PC-3 (cell line): ENCODE results near the gene SMYD3. TPM values are rescaled to one million over a fixed set of nuclear protein-coding genes. Genes with fewer than 3 reads are reported as not detected.

Experiments
- ATAC-seq: fragments of 200-7000 bp; cut with Tn5 transposase; 2 replicates; pipeline ENCODE4 v1.9.1; 2020; ENCODE audit warnings: mild to moderate bottlenecking, moderate library complexity
- BruUV-seq: library from RNA; stranded (reverse); fragments of 400-500 nt; replicated peaks from 2 replicates; lab custom pipeline; 2021; lab: Mats Ljungman, UMichigan
- CTCF ChIA-PET: fragments of 300-600 bp; sonication (Branson Sonifier 250); formaldehyde crosslinking; loops from one replicate; lab custom pipeline; 2022; ENCODE audit warnings: antibody characterized with exemption; lab: Charles Lee
- POLR2A ChIA-PET: fragments of 300-600 bp; sonication (Branson Sonifier 250); formaldehyde crosslinking; loops from one replicate; lab custom pipeline; 2022; ENCODE audit warnings: antibody characterized with exemption; ENCODE audit not compliant: unreplicated experiment; lab: Charles Lee
- DNase-seq: peaks from one replicate; pipeline ENCODE4 v3.0.0-alpha.2; 2015
- H2AFZ ChIP-seq: fragments of 300-600 bp; sonication (generic); 2 replicates; pipeline ENCODE4 v1.6.0; 2016; ENCODE audit warnings: antibody characterized with exemption, low read length
- H3F3A ChIP-seq: fragments of 300-600 bp; sonication (generic); one replicate; pipeline ENCODE4 v1.6.0; 2017; ENCODE audit warnings: antibody characterized with exemption, low read length, control low read depth, mild to moderate bottlenecking; ENCODE audit not compliant: unreplicated experiment
- H3K27ac ChIP-seq: fragments of 300-600 bp; sonication (generic); 2 replicates; pipeline ENCODE4 v1.5.1; 2016; ENCODE audit warnings: mild to moderate bottlenecking, low read length
- H3K27me3 ChIP-seq: fragments of 300-600 bp; sonication (generic); 2 replicates; pipeline ENCODE4 v1.6.1; 2016; ENCODE audit warnings: low read length, mixed read lengths
- H3K36me3 ChIP-seq: fragments of 300-600 bp; sonication (generic); 2 replicates; pipeline ENCODE4 v1.6.1; 2016; ENCODE audit warnings: low read depth, mixed run types, low read length, mixed read lengths
- H3K4me1 ChIP-seq: fragments of 300-600 bp; sonication (generic); 2 replicates; pipeline ENCODE4 v1.5.1; 2016; ENCODE audit warnings: low read length; ENCODE audit not compliant: insufficient read depth
- H3K4me2 ChIP-seq: fragments of 300-600 bp; sonication (generic); 2 replicates; pipeline ENCODE4 v1.6.0; 2016; ENCODE audit warnings: low read length
- H3K4me3 ChIP-seq: fragments of 300-600 bp; sonication (generic); 2 replicates; pipeline ENCODE4 v1.5.1; 2016; ENCODE audit warnings: mild to moderate bottlenecking, low read length, mixed read lengths
- H3K79me2 ChIP-seq: fragments of 300-600 bp; sonication (generic); 2 replicates; pipeline ENCODE4 v1.6.1; 2017; ENCODE audit warnings: low read length, mixed read lengths
- H3K9ac ChIP-seq: fragments of 300-600 bp; sonication (generic); 2 replicates; pipeline ENCODE4 v1.6.0; 2016; ENCODE audit warnings: mild to moderate bottlenecking, low read length
- H3K9me2 ChIP-seq: fragments of 300-600 bp; sonication (generic); replicated peaks from 2 replicates; pipeline ENCODE4 v1.6.1; 2016; ENCODE audit warnings: mixed run types, low read length, mixed read lengths
- H3K9me3 ChIP-seq: fragments of 300-600 bp; sonication (generic); 2 replicates; pipeline ENCODE4 v1.6.1; 2016; ENCODE audit warnings: low read length, mixed read lengths
- H4K20me1 ChIP-seq: fragments of 300-600 bp; sonication (generic); 2 replicates; pipeline ENCODE4 v1.6.1; 2016; ENCODE audit warnings: low read length, mixed read lengths
- CTCF ChIP-seq: fragments of 300-600 bp; sonication (generic); conservative IDR thresholded peaks from 2 replicates; pipeline ENCODE4 v1.5.1; 2017; ENCODE audit warnings: antibody characterized with exemption, low read depth, mild to moderate bottlenecking, low read length
- EZH2 ChIP-seq: fragments of 300-600 bp; sonication (generic); IDR thresholded peaks from one replicate; pipeline ENCODE4 v1.6.1; 2017; ENCODE audit warnings: antibody characterized with exemption, mild to moderate bottlenecking, low read length; ENCODE audit not compliant: unreplicated experiment
- EZH2phosphoT487 ChIP-seq: fragments of 300-600 bp; sonication (generic); IDR thresholded peaks from 2 replicates; pipeline ENCODE4 v1.6.1; 2018; ENCODE audit warnings: mild to moderate bottlenecking, antibody characterized with exemption, low read length, borderline replicate concordance
- intact Hi-C: fragments of 100-400 bp; cut with micrococcal nuclease; formaldehyde crosslinking; loops from 2 replicates; pipeline ENCODE4 v1.9.0; 2023
- total RNA-seq: library from RNA; depleted of rRNA; stranded (reverse); fragments of >200 nt; gene quantifications from 2 replicates; pipeline ENCODE4 v1.2.3, GENCODE V29; 2014

SMYD3 gene
- total RNA-seq, 1 experiment from 2014 or later: 33.0 TPM

GRCh38 chr1:245788886-245789285 lies 718.2 kb downstream of the SMYD3 start:
- POLR2A ChIA-PET: no interaction called here
- H3K9me2 ChIP-seq: no peaks in the 10 kb centered on the region
- no peak overlapping the region for H3K27ac ChIP-seq
- no peaks in the 10 kb centered on the region for H3K79me2 ChIP-seq
- no peaks in the 10 kb centered on the region for H3K9me3 ChIP-seq
- TF ChIP-seq EZH2 (no peak), CTCF (no peak), EZH2phosphoT487 (no peak)
- H2AFZ ChIP-seq: no peak overlapping the region
- no peaks in the 10 kb centered on the region for H3K36me3 ChIP-seq
- H3K4me3 ChIP-seq: no peak overlapping the region
- BruUV-seq: no TSS peak
- H3K27me3 ChIP-seq: no peaks in the 10 kb centered on the region
- H3F3A ChIP-seq: no peaks in the 10 kb centered on the region
- CTCF ChIA-PET: no interaction called here
- H3K9ac ChIP-seq: no peak overlapping the region
- H3K4me1 ChIP-seq: peaks cover 5% of the 10 kb centered on the region; the same call in 1 of the 2 replicates
- H4K20me1 ChIP-seq: no peaks in the 10 kb centered on the region
- intact Hi-C loops: no loop called here
- ATAC-seq: no peak
- no peak for DNase-seq
- H3K4me2 ChIP-seq: no peak overlapping the region

GRCh38 chr1:245788269-245788668 lies 718.8 kb downstream of the SMYD3 start:
- no peak overlapping the region for H3K9ac ChIP-seq
- peaks cover 5% of the 10 kb centered on the region; the same call in 1 of the 2 replicates for H3K4me1 ChIP-seq
- H3K36me3 ChIP-seq: no peaks in the 10 kb centered on the region
- TF ChIP-seq EZH2phosphoT487: no peak
- TF ChIP-seq EZH2: no peak
- no peak for TF ChIP-seq CTCF
- no TSS peak for BruUV-seq
- no peaks in the 10 kb centered on the region for H4K20me1 ChIP-seq
- ATAC-seq: peak; percentile 65
- no peaks in the 10 kb centered on the region for H3K9me3 ChIP-seq
- H3K79me2 ChIP-seq: no peaks in the 10 kb centered on the region
- intact Hi-C loops: no loop called here
- H3K4me3 ChIP-seq: no peak overlapping the region
- H2AFZ ChIP-seq: no peak overlapping the region
- no peaks in the 10 kb centered on the region for H3K27me3 ChIP-seq
- H3K27ac ChIP-seq: no peak overlapping the region
- ChIA-PET CTCF (no interaction called here), POLR2A (no interaction called here)
- no peak overlapping the region for H3K4me2 ChIP-seq
- DNase-seq: peak; percentile 63
- H3K9me2 ChIP-seq: no peaks in the 10 kb centered on the region
- H3F3A ChIP-seq: no peaks in the 10 kb centered on the region

- intact Hi-C loops: no loop called here
- Histone ChIP-seq H2AFZ (no peak overlapping the region), H3K4me2 (no peak overlapping the region), H3K4me3 (no peak overlapping the region), H3K36me3 (no peaks in the 10 kb centered on the region), H3K4me1 (peaks cover 5% of the 10 kb centered on the region; the same call in 1 of the 2 replicates), H3K9me3 (no peaks in the 10 kb centered on the region), H3K79me2 (no peaks in the 10 kb centered on the region), H3K9ac (no peak overlapping the region), H3K27ac (no peak overlapping the region), H4K20me1 (no peaks in the 10 kb centered on the region), H3F3A (no peaks in the 10 kb centered on the region), H3K27me3 (no peaks in the 10 kb centered on the region), H3K9me2 (no peaks in the 10 kb centered on the region)
- no peak for TF ChIP-seq CTCF
- TF ChIP-seq EZH2phosphoT487: no peak
- ATAC-seq: no peak
- CTCF ChIA-PET: no interaction called here
- DNase-seq: no peak
- no TSS peak for BruUV-seq
- POLR2A ChIA-PET: no interaction called here
Observed at GRCh38 chr1:245786948-245787347, 720.1 kb downstream of the SMYD3 start.
